GM19455 (cell line): ENCODE measurements around the gene SCG2.

ENCODE experiments used
- ATAC-seq: cut with Tn5 transposase; IDR thresholded peaks from one replicate; pipeline ENCODE4 v1.9.1; 2021; ENCODE audit not compliant: unreplicated experiment

SCG2 gene

DNA sequence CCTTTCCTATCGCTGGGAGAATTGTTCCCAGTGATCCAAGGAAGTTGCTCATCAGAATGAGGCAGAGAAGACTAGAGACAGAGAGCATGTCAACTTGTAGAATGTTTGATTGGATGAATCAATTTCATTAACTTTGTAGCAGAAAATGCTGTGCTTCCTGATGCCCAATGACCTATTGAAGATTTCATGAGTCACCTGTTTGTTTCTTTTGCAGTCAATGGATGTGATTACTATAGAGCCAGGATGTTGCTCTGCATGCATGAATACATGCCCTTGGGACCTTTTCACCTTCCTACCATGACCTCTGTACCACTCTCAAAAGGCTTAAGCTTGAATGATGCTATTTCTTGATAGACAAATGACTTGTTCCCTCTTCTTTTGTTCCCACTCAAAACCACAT, 23.3 kb downstream of the SCG2 start:
- ATAC-seq = no peak

DNA sequence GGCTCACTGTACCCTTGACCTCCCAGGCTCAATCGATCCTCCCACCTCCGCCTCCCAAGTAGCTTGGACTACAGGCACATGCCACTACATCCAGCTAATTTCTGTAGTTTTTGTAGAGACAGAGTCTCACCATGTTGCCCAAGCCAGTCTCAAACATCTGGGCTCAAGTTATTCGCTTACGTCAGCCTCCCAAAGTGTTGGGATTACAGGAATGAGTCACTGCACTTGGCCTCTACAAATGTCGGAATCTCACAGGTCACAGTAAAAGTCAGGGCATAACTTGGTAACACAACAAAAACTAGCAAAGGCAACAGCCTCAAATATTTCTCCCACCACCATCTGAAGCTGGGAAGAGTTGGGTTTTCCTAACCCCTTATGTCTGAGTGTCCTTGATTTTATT, 25.3 kb downstream of the SCG2 start:
- no peak for ATAC-seq

DNA sequence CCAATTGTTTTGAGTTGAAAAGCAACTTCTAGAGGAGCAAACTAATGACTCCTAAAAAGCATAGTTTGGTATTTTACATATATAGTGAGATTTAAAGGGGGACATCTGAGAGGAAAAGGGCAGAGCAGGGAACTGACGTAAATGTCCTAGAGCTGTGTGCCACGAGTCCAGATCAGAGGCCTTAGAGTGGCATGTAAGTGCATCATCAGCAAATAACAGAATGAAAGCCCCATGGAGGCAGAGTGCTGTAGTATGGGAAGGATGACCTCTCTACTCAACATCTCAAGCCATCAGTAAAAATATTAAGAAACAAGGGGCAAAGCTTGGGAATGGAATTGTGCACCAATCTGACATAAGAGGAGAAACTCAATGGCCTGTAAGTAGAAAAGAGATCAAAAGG, 31.4 kb downstream of the SCG2 start:
- no peak for ATAC-seq

DNA sequence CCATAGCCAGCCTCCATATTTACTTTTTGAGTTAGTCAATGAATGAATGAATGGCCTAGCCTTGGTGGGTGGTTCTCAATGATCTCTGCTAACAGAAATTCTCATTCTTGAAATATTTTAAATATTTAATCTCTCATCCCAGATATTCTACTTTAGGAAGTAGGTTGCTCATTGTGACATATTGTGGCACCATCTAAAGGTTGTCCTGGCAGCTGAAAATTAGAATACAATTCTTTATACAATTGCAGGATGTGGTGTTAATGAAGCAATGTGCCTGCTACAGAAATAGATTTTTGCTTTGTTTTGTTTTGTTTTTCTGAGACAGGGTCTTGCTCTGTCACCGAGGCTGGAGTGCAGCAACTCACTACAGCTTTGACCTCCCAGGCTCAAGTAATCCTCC, 35.8 kb downstream of the SCG2 start:
- no peak for ATAC-seq

DNA sequence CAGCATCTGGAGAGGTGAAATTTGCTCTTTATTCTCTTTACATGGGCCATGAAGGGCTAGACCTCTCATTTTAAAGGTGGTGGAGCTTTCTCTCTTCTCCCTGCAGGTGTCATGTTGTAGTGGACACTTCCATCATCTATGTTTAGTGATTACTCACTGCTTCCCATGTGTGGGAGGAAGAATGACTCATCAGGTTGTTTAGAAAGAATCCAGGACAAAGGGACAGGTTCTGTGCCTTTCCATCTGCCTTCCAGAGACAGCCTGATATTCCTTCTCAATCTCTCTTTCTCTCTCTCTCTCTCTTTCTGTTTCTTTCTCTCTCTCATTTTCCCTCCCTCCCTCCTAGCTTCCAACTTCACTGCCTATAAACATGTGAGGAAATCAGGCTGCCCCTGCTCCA, 38.7 kb downstream of the SCG2 start:
- ATAC-seq = no peak

DNA sequence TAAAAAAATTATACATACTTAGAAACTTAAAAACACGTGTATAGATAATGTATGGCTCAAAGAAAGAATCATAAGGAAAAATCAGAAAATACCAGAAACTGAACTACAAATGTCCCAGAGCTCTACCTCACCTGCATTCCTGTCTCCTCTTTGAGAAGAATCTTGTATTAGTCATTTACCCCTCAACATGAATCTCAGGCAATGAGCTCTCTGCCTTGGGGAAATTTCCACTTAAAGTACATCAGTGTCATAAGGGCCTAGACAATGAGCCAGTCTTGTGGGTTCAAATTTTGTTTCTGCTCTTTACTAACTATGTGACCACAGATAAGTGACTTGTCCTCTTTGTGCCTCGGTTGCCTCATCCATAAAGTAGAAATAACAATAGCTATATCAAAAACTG, 40.1 kb downstream of the SCG2 start:
- ATAC-seq = no peak

DNA sequence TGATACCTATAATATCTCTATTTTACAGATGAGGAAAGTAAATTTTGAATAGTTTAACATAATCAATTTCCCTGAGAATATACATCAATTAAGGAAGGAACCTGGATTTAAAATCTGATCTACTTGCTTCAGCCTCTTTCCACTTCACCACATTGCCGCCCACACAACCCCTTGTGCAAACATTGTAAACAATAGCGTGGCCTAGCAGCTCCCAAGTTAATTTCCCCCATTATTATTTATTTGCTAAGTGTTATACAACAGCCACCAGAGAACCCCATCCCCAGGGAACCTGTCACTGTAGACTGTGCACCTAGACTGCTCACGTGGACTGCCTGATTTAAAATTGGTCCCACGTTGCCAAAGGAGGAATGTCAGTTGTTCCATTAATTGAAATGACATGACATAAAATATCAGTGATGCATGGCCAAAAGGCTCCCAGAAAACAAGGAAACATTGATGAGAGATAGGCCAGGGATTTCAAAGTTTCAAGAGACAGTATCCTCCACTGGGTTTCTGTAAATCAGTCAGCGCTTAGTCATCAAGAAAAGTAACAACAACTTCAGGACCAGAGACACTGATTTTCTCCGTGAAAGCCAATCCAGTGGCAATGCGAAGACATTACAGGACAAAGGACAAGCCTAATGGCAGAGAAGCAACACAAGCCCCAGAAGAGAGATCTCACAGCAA, 41.3 kb downstream of the SCG2 start:
- no peak for ATAC-seq

DNA sequence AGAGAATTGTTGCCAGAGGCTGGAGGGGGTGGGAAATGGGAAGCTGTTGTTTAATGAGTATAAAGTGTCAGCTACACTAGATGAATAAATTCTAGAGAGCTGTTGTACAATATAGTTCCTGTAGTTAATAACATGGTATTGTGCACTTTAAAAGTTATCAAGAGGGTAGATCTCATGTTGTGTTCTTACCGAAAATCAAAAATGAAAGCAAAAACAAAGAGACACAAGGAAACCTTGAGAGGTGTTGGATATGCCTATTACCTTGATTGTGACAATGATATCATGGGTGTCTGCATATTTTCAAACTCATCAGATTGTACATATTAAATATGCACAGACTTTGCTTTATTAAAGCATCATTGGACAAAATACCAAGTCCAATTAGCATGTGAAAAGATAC, 43.2 kb downstream of the SCG2 start:
- ATAC-seq = no peak

DNA sequence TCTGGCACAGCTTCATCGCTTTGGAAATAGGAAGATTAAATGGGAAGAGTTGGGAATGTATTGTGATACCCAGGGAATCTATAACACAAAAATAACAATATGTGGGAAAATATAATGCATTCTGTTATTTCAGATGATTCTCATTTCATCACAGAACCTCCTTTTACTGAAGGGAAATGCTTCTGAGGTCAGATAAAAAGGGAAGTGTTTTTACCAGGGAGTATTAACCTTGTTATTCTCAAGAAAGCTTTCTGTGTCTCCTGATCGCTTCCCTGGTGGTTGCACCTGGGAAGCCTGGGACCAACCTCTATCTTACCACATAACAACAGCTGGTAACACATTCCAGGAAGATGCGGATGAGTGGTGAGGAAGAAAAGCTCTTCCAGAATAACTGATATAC, 47.2 kb downstream of the SCG2 start:
- no peak for ATAC-seq

DNA sequence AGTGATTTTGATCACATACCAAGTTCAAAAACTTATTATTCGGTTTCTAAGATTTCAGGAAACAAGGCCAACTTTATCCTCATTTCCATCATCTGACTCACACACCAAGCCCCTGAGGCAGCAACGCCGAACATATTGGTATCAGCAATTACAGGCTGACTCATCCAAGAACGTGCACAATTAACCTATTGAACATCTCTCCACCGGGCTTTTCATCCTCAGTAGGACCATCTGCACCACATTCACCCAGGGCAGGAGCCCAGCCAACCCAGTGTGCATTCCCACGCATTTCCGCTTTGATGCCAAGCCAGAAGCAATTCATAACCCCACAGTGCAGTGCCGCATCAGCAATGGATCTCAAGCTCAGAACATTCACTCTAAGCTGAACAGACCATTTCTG, 52.9 kb downstream of the SCG2 start:
- ATAC-seq = no peak

DNA sequence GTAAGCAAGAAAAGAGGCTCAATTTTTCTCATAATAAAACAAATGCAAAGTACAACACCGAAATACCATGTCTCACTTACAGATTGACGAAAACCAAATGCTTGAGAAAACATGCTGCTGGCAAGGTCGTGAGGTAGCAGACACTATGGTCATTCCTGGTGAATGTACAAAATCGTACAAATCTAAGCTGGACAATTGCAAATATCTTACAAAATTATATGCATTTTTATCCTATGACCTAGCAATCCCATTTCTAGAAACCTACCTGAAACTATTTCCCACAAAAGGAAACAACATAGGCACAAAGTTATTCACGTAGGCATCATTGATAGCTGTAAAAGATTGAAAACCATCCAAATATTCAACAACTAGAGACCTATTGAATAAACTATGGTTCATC, 54.0 kb downstream of the SCG2 start:
- ATAC-seq = no peak
